Caco-2 (cell line): Measurements from ENCODE around the gene GRIK4. TPM values are rescaled to one million over a fixed set of nuclear protein-coding genes. Genes with fewer than 3 reads are reported as not detected.

ENCODE experiments used
- BruUV-seq: library from RNA; stranded (reverse); fragments of 400-500 nt; replicated peaks from 2 replicates; lab custom pipeline; 2021; lab: Mats Ljungman, UMichigan
- CTCF ChIA-PET: fragments of 300-600 bp; sonication (Branson Sonifier 250); formaldehyde crosslinking; loops from one replicate; lab custom pipeline; 2022; ENCODE audit warnings: antibody characterized with exemption; lab: Charles Lee
- POLR2A ChIA-PET: fragments of 300-600 bp; sonication (Branson Sonifier 250); formaldehyde crosslinking; loops from one replicate; lab custom pipeline; 2022; ENCODE audit warnings: antibody characterized with exemption; lab: Charles Lee
- DNase-seq, 2 experiments: peaks; one replicate each; pipeline versions ENCODE4 v3.0.0 to v3.0.0-alpha.2; 2020 to 2022
- H3K27me3 ChIP-seq: replicated peaks from 2 replicates; pipeline ENCODE4 v1.6.0; 2011; ENCODE audit warnings: low read length; ENCODE audit not compliant: control insufficient read depth, insufficient read depth
- H3K36me3 ChIP-seq: 2 replicates; pipeline ENCODE4 v1.5.1; 2011; ENCODE audit warnings: low read length; ENCODE audit not compliant: control insufficient read depth, insufficient read depth
- H3K4me1 ChIP-seq: fragments of 250-450 bp; sonication (Bioruptor Pico); 2 replicates; pipeline ENCODE4 v1.5.1; 2020; ENCODE audit warnings: mild to moderate bottlenecking
- H3K4me3 ChIP-seq: 2 replicates; pipeline ENCODE4 v1.5.1; 2011; ENCODE audit warnings: low read depth, mild to moderate bottlenecking, control low read depth, low read length
- H3K9me3 ChIP-seq: fragments of 250-450 bp; sonication (Bioruptor Pico); 2 replicates; pipeline ENCODE4 v1.5.1; 2020; ENCODE audit warnings: mild to moderate bottlenecking, moderate library complexity
- H3K27ac Mint-ChIP-seq: one replicate; pipeline ENCODE4 v1.8.0; 2022; ENCODE audit warnings: mixed read lengths; ENCODE audit not compliant: unreplicated experiment
- H3K27me3 Mint-ChIP-seq: one replicate; pipeline ENCODE4 v1.8.0; 2022; ENCODE audit warnings: mixed read lengths; ENCODE audit not compliant: insufficient read depth, unreplicated experiment
- H3K36me3 Mint-ChIP-seq: one replicate; pipeline ENCODE4 v1.8.0; 2022; ENCODE audit warnings: mild to moderate bottlenecking, mixed read lengths; ENCODE audit not compliant: insufficient read depth, unreplicated experiment
- H3K4me1 Mint-ChIP-seq: one replicate; pipeline ENCODE4 v1.8.0; 2022; ENCODE audit warnings: low read depth, mixed read lengths; ENCODE audit not compliant: unreplicated experiment
- H3K4me3 Mint-ChIP-seq: one replicate; pipeline ENCODE4 v1.8.0; 2022; ENCODE audit warnings: mild to moderate bottlenecking, moderate library complexity, mixed read lengths; ENCODE audit not compliant: unreplicated experiment
- H3K9me3 Mint-ChIP-seq: one replicate; pipeline ENCODE4 v1.8.0; 2022; ENCODE audit warnings: mixed read lengths; ENCODE audit not compliant: unreplicated experiment
- CTCF ChIP-seq, 2 experiments: fragments of 200-600 bp in 1 of 2; IDR thresholded peaks; 1 replicate in 1 of 2; 2 replicates in 1 of 2; pipeline versions ENCODE4 v1.5.1 to v1.8.0; 2011 to 2022; ENCODE audit warnings: antibody characterized with exemption in 1 of 2, control low read depth in 1 of 2, inconsistent platforms in 1 of 2, low read depth in 1 of 2, low read length in 1 of 2, mild to moderate bottlenecking in 1 of 2, moderate library complexity in 1 of 2; ENCODE audit not compliant: insufficient read depth in 1 of 2, severe bottlenecking in 1 of 2, unreplicated experiment in 1 of 2
- intact Hi-C: fragments of 100-400 bp; cut with micrococcal nuclease; formaldehyde crosslinking; loops from one replicate; pipeline ENCODE4 v1.10.0; 2022; ENCODE audit not compliant: unreplicated experiment
- total RNA-seq: library from RNA; stranded (reverse); gene quantifications from 2 replicates; pipeline ENCODE4 v1.2.3, GENCODE V29; 2022

Gene GRIK4
- total RNA-seq, 1 experiment from 2014 or later, result 2.0 TPM

- ChIA-PET POLR2A (no interaction called here), CTCF (interaction anchor here (0.6 to 0.7 kb wide), 2 partner anchors 91 to 170 kb away, joined by 3 read pairs; no protein-coding TSS in a partner anchor)
- Mint-ChIP-seq H3K27ac (no peak overlapping the region), H3K36me3 (no peaks in the 10 kb centered on the region), H3K4me3 (no peak overlapping the region), H3K9me3 (no peaks in the 10 kb centered on the region), H3K27me3 (peaks cover 4% of the 10 kb centered on the region), H3K4me1 (no peaks in the 10 kb centered on the region)
- peak in 1 of 2 experiments; percentile 5 for DNase-seq
- Histone ChIP-seq H3K4me3 (no peak overlapping the region), H3K4me1 (no peaks in the 10 kb centered on the region), H3K27me3 (no peaks in the 10 kb centered on the region), H3K36me3 (no peaks in the 10 kb centered on the region), H3K9me3 (no peaks in the 10 kb centered on the region)
- no peak for TF ChIP-seq CTCF (IDR thresholded peaks at IDR 0.05; ENCODE audit: insufficient read depth in 1 of 2, low read depth in 1 of 2, low read length in 1 of 2, severe bottlenecking in 1 of 2, unreplicated experiment in 1 of 2)
- intact Hi-C loops, result no loop called here
- BruUV-seq, result no TSS peak
Observed at GRCh38 chr11:120682866-120683265, 171.3 kb downstream of the GRIK4 start.

- Mint-ChIP-seq H3K9me3 (no peaks in the 10 kb centered on the region), H3K27me3 (peaks cover 4% of the 10 kb centered on the region), H3K4me1 (no peaks in the 10 kb centered on the region), H3K4me3 (no peak overlapping the region), H3K27ac (no peak overlapping the region), H3K36me3 (no peaks in the 10 kb centered on the region)
- no peaks in the 10 kb centered on the region for H3K36me3 ChIP-seq
- no peak for TF ChIP-seq CTCF (IDR thresholded peaks at IDR 0.05; ENCODE audit: insufficient read depth in 1 of 2, low read depth in 1 of 2, low read length in 1 of 2, severe bottlenecking in 1 of 2, unreplicated experiment in 1 of 2)
- POLR2A ChIA-PET, result no interaction called here
- H3K9me3 ChIP-seq, result no peaks in the 10 kb centered on the region
- intact Hi-C loops, result loop anchor here (5.0 kb wide), 2 partner anchors 54 to 354 kb away; no protein-coding TSS in a partner anchor
- DNase-seq, result peak in 1 of 2 experiments; percentile 10
- no peaks in the 10 kb centered on the region for H3K27me3 ChIP-seq
- CTCF ChIA-PET, result interaction anchor here (0.5 to 3.0 kb wide), 3 partner anchors 12 to 203 kb away, joined by 3 to 75 read pairs (median 5); partner anchors contain the start of gene GRIK4
- BruUV-seq, result no TSS peak
- H3K4me1 ChIP-seq, result no peaks in the 10 kb centered on the region
- H3K4me3 ChIP-seq, result no peak overlapping the region
Observed at GRCh38 chr11:120686516-120686915, 175.0 kb downstream of the GRIK4 start.

- Histone ChIP-seq H3K27me3 (no peaks in the 10 kb centered on the region), H3K9me3 (no peaks in the 10 kb centered on the region), H3K4me3 (no peak overlapping the region), H3K4me1 (no peaks in the 10 kb centered on the region), H3K36me3 (no peaks in the 10 kb centered on the region)
- DNase-seq, result peak in 1 of 2 experiments; percentile 3
- peaks cover 4% of the 10 kb centered on the region for H3K27me3 Mint-ChIP-seq
- intact Hi-C loops, result loop anchor here (5.0 kb wide), 2 partner anchors 56 to 356 kb away; no protein-coding TSS in a partner anchor
- no peak overlapping the region for H3K4me3 Mint-ChIP-seq
- no peaks in the 10 kb centered on the region for H3K4me1 Mint-ChIP-seq
- no TSS peak for BruUV-seq
- H3K9me3 Mint-ChIP-seq, result no peaks in the 10 kb centered on the region
- H3K36me3 Mint-ChIP-seq, result no peaks in the 10 kb centered on the region
- H3K27ac Mint-ChIP-seq, result no peak overlapping the region
- ChIA-PET POLR2A (no interaction called here), CTCF (no interaction called here)
- TF ChIP-seq CTCF (IDR thresholded peaks at IDR 0.05; ENCODE audit: insufficient read depth in 1 of 2, low read depth in 1 of 2, low read length in 1 of 2, severe bottlenecking in 1 of 2, unreplicated experiment in 1 of 2), result no peak
Observed at GRCh38 chr11:120688163-120688562, 176.6 kb downstream of the GRIK4 start.
